Caco-2 (cell line): Measurements from ENCODE around the gene KIAA1671. TPM values are rescaled to one million over a fixed set of nuclear protein-coding genes. Genes with fewer than 3 reads are reported as not detected.

ENCODE experiments used
- BruUV-seq: library from RNA; stranded (reverse); fragments of 400-500 nt; replicated peaks from 2 replicates; lab custom pipeline; 2021; lab: Mats Ljungman, UMichigan
- CTCF ChIA-PET: fragments of 300-600 bp; sonication (Branson Sonifier 250); formaldehyde crosslinking; loops from one replicate; lab custom pipeline; 2022; ENCODE audit warnings: antibody characterized with exemption; lab: Charles Lee
- POLR2A ChIA-PET: fragments of 300-600 bp; sonication (Branson Sonifier 250); formaldehyde crosslinking; loops from one replicate; lab custom pipeline; 2022; ENCODE audit warnings: antibody characterized with exemption; lab: Charles Lee
- DNase-seq, 2 experiments: peaks; one replicate each; pipeline versions ENCODE4 v3.0.0 to v3.0.0-alpha.2; 2020 to 2022
- H3K27me3 ChIP-seq: replicated peaks from 2 replicates; pipeline ENCODE4 v1.6.0; 2011; ENCODE audit warnings: low read length; ENCODE audit not compliant: control insufficient read depth, insufficient read depth
- H3K36me3 ChIP-seq: 2 replicates; pipeline ENCODE4 v1.5.1; 2011; ENCODE audit warnings: low read length; ENCODE audit not compliant: control insufficient read depth, insufficient read depth
- H3K4me1 ChIP-seq: fragments of 250-450 bp; sonication (Bioruptor Pico); 2 replicates; pipeline ENCODE4 v1.5.1; 2020; ENCODE audit warnings: mild to moderate bottlenecking
- H3K4me3 ChIP-seq: 2 replicates; pipeline ENCODE4 v1.5.1; 2011; ENCODE audit warnings: low read depth, mild to moderate bottlenecking, control low read depth, low read length
- H3K9me3 ChIP-seq: fragments of 250-450 bp; sonication (Bioruptor Pico); 2 replicates; pipeline ENCODE4 v1.5.1; 2020; ENCODE audit warnings: mild to moderate bottlenecking, moderate library complexity
- H3K27ac Mint-ChIP-seq: one replicate; pipeline ENCODE4 v1.8.0; 2022; ENCODE audit warnings: mixed read lengths; ENCODE audit not compliant: unreplicated experiment
- H3K27me3 Mint-ChIP-seq: one replicate; pipeline ENCODE4 v1.8.0; 2022; ENCODE audit warnings: mixed read lengths; ENCODE audit not compliant: insufficient read depth, unreplicated experiment
- H3K36me3 Mint-ChIP-seq: one replicate; pipeline ENCODE4 v1.8.0; 2022; ENCODE audit warnings: mild to moderate bottlenecking, mixed read lengths; ENCODE audit not compliant: insufficient read depth, unreplicated experiment
- H3K4me1 Mint-ChIP-seq: one replicate; pipeline ENCODE4 v1.8.0; 2022; ENCODE audit warnings: low read depth, mixed read lengths; ENCODE audit not compliant: unreplicated experiment
- H3K4me3 Mint-ChIP-seq: one replicate; pipeline ENCODE4 v1.8.0; 2022; ENCODE audit warnings: mild to moderate bottlenecking, moderate library complexity, mixed read lengths; ENCODE audit not compliant: unreplicated experiment
- H3K9me3 Mint-ChIP-seq: one replicate; pipeline ENCODE4 v1.8.0; 2022; ENCODE audit warnings: mixed read lengths; ENCODE audit not compliant: unreplicated experiment
- intact Hi-C: fragments of 100-400 bp; cut with micrococcal nuclease; formaldehyde crosslinking; loops from one replicate; pipeline ENCODE4 v1.10.0; 2022; ENCODE audit not compliant: unreplicated experiment
- total RNA-seq: library from RNA; stranded (reverse); gene quantifications from 2 replicates; pipeline ENCODE4 v1.2.3, GENCODE V29; 2022
- TF ChIP-seq, protein P1 (sequence below), 2 experiments: fragments of 200-600 bp in 1 of 2; IDR thresholded peaks; 1 replicate in 1 of 2; 2 replicates in 1 of 2; pipeline versions ENCODE4 v1.5.1 to v1.8.0; 2011 to 2022; ENCODE audit warnings: antibody characterized with exemption in 1 of 2, control low read depth in 1 of 2, inconsistent platforms in 1 of 2, low read depth in 1 of 2, low read length in 1 of 2, mild to moderate bottlenecking in 1 of 2, moderate library complexity in 1 of 2; ENCODE audit not compliant: insufficient read depth in 1 of 2, severe bottlenecking in 1 of 2, unreplicated experiment in 1 of 2

Gene KIAA1671
- total RNA-seq, 1 experiment from 2014 or later: 28.6 TPM

DNA sequence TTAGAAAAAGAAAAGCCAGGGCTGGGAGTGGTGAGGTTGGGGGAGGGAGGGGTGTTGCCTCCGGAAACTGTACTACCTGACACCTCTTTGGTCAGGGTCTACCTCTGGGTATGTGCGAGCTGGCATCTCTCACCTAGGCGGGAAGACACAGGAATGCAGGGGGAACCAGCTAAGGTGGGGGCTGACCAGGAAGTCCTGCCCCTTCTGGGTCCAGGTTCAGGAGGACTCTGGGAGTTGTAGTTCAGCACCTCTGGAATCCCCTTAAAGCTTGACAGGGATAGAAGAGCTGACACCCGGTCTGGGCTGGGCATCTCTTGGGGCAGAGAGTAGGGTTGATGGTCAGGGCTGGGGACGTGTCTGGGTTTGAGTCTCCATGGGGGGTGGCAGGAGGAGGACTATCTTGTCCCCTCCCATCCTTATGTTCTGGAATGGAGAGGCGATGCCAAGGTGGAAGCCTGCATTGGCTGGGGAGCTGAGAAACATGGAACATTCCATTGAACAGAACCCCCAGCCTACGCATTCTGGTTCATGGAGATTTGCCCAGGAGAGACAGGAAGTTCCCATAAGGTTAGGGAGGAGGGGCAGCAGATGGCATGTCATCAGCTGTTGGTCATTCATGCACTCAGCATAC lies 2.1 kb upstream of the KIAA1671 start:
- H3K4me3 Mint-ChIP-seq: peak overlapping the region; percentile 59
- Histone ChIP-seq H3K27me3 (no peaks in the 10 kb centered on the region), H3K36me3 (no peaks in the 10 kb centered on the region), H3K4me1 (peaks cover 14% of the 10 kb centered on the region), H3K9me3 (no peaks in the 10 kb centered on the region), H3K4me3 (no peak overlapping the region)
- BruUV-seq: no TSS peak
- peak in 1 of 2 experiments; percentile 54 for DNase-seq
- peaks cover 25% of the 10 kb centered on the region for H3K36me3 Mint-ChIP-seq
- TF ChIP-seq, protein P1, sequence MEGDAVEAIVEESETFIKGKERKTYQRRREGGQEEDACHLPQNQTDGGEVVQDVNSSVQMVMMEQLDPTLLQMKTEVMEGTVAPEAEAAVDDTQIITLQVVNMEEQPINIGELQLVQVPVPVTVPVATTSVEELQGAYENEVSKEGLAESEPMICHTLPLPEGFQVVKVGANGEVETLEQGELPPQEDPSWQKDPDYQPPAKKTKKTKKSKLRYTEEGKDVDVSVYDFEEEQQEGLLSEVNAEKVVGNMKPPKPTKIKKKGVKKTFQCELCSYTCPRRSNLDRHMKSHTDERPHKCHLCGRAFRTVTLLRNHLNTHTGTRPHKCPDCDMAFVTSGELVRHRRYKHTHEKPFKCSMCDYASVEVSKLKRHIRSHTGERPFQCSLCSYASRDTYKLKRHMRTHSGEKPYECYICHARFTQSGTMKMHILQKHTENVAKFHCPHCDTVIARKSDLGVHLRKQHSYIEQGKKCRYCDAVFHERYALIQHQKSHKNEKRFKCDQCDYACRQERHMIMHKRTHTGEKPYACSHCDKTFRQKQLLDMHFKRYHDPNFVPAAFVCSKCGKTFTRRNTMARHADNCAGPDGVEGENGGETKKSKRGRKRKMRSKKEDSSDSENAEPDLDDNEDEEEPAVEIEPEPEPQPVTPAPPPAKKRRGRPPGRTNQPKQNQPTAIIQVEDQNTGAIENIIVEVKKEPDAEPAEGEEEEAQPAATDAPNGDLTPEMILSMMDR (IDR thresholded peaks at IDR 0.05; ENCODE audit: insufficient read depth in 1 of 2, low read depth in 1 of 2, low read length in 1 of 2, severe bottlenecking in 1 of 2, unreplicated experiment in 1 of 2): no peak
- no peaks in the 10 kb centered on the region for H3K9me3 Mint-ChIP-seq
- H3K27ac Mint-ChIP-seq: peak overlapping the region; percentile 52
- ChIA-PET CTCF (interaction anchor here (0.6 to 1.6 kb wide), 3 partner anchors 97 to 107 kb away, joined by 3 to 6 read pairs (median 4); no protein-coding TSS in a partner anchor), POLR2A (no interaction called here)
- intact Hi-C loops: loop anchor here (5.0 kb wide), 1 partner anchor 77 kb away; no protein-coding TSS in a partner anchor
- peaks cover 8% of the 10 kb centered on the region for H3K4me1 Mint-ChIP-seq
- H3K27me3 Mint-ChIP-seq: no peaks in the 10 kb centered on the region

DNA sequence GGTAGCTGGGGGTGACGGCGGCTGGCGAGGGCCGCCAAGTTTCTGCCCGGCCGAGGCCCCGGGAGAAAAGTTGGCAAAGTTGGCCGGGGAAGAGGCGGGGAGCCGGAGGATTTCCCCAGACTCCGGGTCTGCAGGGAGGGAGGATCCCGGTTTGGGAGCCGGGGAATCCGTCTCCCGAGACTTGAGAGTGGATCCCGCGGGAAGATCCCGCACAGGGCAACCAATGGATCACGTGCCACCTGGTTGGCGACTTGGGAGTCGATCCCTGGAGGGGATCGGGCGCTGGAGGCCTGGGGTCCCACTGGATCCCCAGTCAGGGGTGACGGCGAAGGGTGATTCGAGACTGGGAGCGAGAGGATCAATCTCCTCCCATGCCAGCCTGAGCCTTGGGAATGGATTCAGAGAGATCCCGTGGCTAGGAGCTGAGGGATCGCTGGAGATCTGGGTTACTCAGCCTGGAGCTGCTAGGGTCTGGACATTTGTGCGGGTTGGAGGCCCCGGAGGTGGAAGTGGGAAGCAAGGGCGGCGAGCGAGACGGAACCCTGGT lies 394 bp downstream of the KIAA1671 start:
- ChIA-PET CTCF (interaction anchor here (1.6 to 2.8 kb wide), 3 partner anchors 13 to 104 kb away, joined by 4 to 9 read pairs (median 7); no protein-coding TSS in a partner anchor), POLR2A (interaction anchor here (0.6 to 1.5 kb wide), 2 partner anchors 13 to 100 kb away, joined by 3 to 5 read pairs; no protein-coding TSS in a partner anchor)
- Histone ChIP-seq H3K9me3 (no peaks in the 10 kb centered on the region), H3K4me1 (peaks cover 16% of the 10 kb centered on the region), H3K36me3 (no peaks in the 10 kb centered on the region), H3K4me3 (peak overlapping the region; percentile 96), H3K27me3 (no peaks in the 10 kb centered on the region)
- TF ChIP-seq, protein P1 (IDR thresholded peaks at IDR 0.05; ENCODE audit: insufficient read depth in 1 of 2, low read depth in 1 of 2, low read length in 1 of 2, severe bottlenecking in 1 of 2, unreplicated experiment in 1 of 2): no peak
- Mint-ChIP-seq H3K4me1 (peaks cover 8% of the 10 kb centered on the region), H3K27ac (peak overlapping the region; percentile 99), H3K36me3 (peaks cover 26% of the 10 kb centered on the region), H3K4me3 (peak overlapping the region; percentile 99), H3K27me3 (no peaks in the 10 kb centered on the region), H3K9me3 (no peaks in the 10 kb centered on the region)
- DNase-seq: peak; percentile 79 to 80
- intact Hi-C loops: loop anchor here (1.0 to 5.0 kb wide), 2 partner anchors 74 to 95 kb away; no protein-coding TSS in a partner anchor
- no TSS peak for BruUV-seq

DNA sequence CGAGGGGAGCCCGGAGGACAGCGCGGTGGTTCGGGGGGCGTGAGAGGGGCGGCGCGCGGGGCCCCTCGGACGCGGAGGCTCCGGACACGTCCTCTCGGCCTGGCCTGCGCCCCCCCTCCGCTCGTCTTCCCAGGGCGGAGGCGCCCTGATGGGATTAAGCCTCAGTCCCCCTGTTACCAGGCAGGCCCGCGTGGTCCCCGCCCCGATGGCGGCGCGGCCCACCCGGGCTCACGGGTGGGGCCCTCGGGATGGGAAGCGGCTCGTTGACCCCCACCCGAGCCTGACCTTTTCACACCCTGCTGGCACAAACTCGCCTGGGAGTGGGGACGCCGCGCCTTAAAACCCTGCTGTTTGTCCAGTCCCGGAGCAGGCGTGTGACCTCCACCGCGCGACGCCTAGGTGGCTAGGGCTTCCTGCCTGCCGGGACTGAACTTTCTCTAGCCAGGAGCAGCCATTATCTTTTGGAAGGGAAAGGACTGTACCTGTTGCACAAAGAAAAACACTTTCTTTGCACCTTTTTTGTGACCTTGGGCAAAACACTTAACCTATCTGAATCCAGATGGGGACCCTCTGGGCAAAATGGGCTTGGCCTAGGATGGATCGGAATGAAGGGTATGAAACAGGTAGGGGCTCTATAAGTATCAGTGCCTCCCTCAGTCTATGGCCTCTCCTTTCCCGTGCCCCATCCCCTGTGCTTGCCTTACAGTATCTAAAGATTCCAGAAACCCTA lies 1.0 kb downstream of the KIAA1671 start:
- peak in 1 of 2 experiments; percentile 35 for DNase-seq
- Histone ChIP-seq H3K36me3 (no peaks in the 10 kb centered on the region), H3K4me1 (peaks cover 16% of the 10 kb centered on the region), H3K9me3 (no peaks in the 10 kb centered on the region), H3K4me3 (peak overlapping the region; percentile 96), H3K27me3 (no peaks in the 10 kb centered on the region)
- Mint-ChIP-seq H3K36me3 (peaks cover 26% of the 10 kb centered on the region), H3K9me3 (no peaks in the 10 kb centered on the region), H3K27me3 (no peaks in the 10 kb centered on the region), H3K27ac (peak overlapping the region; percentile 99), H3K4me1 (peaks cover 8% of the 10 kb centered on the region), H3K4me3 (peak overlapping the region; percentile 99)
- TF ChIP-seq, protein P1 (IDR thresholded peaks at IDR 0.05; ENCODE audit: insufficient read depth in 1 of 2, low read depth in 1 of 2, low read length in 1 of 2, severe bottlenecking in 1 of 2, unreplicated experiment in 1 of 2): no peak
- no TSS peak for BruUV-seq
- intact Hi-C loops: loop anchor here (5.0 kb wide), 1 partner anchor 74 kb away; no protein-coding TSS in a partner anchor
- ChIA-PET CTCF (interaction anchor here (1.6 to 2.8 kb wide), 3 partner anchors 13 to 104 kb away, joined by 4 to 9 read pairs (median 7); no protein-coding TSS in a partner anchor), POLR2A (interaction anchor here (0.6 to 1.5 kb wide), 2 partner anchors 12 to 100 kb away, joined by 3 to 5 read pairs; no protein-coding TSS in a partner anchor)
